Endodermal cell (in vitro differentiated cells): ENCODE results near the gene IL15RA. TPM values are rescaled to one million over a fixed set of nuclear protein-coding genes. Genes with fewer than 3 reads are reported as not detected.

Experiments
- DNase-seq: peaks from one replicate; pipeline ENCODE4 v3.0.0-alpha.2; 2017
- H3K27ac ChIP-seq: 2 replicates; pipeline ENCODE4 v1.5.1; 2013; ENCODE audit warnings: mild to moderate bottlenecking, low read depth, low read length, moderate library complexity
- H3K27me3 ChIP-seq: 2 replicates; pipeline ENCODE4 v1.6.1; 2013; ENCODE audit warnings: mild to moderate bottlenecking, low read length, moderate library complexity; ENCODE audit not compliant: insufficient read depth, control insufficient read depth, poor library complexity, severe bottlenecking
- H3K36me3 ChIP-seq: 2 replicates; pipeline ENCODE4 v1.7.0; 2013; ENCODE audit warnings: mild to moderate bottlenecking, low read length, moderate library complexity; ENCODE audit not compliant: control insufficient read depth, insufficient read depth
- H3K4me1 ChIP-seq: one replicate; pipeline ENCODE4 v1.7.0; 2013; ENCODE audit warnings: low read length; ENCODE audit not compliant: control insufficient read depth, insufficient read depth
- H3K4me3 ChIP-seq: 2 replicates; pipeline ENCODE4 v1.5.1; 2013; ENCODE audit warnings: mild to moderate bottlenecking, low read length, moderate library complexity
- H3K9ac ChIP-seq: 2 replicates; pipeline ENCODE4 v1.6.1; 2013; ENCODE audit warnings: mild to moderate bottlenecking, low read length, moderate library complexity; ENCODE audit not compliant: poor library complexity, severe bottlenecking; ENCODE audit errors: extremely low read depth
- H3K9me3 ChIP-seq: 2 replicates; pipeline ENCODE4 v1.6.1; 2013; ENCODE audit warnings: mild to moderate bottlenecking, low read length, moderate library complexity; ENCODE audit not compliant: control insufficient read depth
- H3K27ac Mint-ChIP-seq: 2 replicates; pipeline ENCODE4 v1.8.0; 2020; ENCODE audit warnings: mixed read lengths
- H3K27me3 Mint-ChIP-seq: 2 replicates; pipeline ENCODE4 v1.8.0; 2021; ENCODE audit warnings: mild to moderate bottlenecking, mixed read lengths; ENCODE audit not compliant: insufficient read depth
- H3K36me3 Mint-ChIP-seq: 2 replicates; pipeline ENCODE4 v1.8.0; 2020; ENCODE audit warnings: low read depth, mixed read lengths
- H3K4me1 Mint-ChIP-seq: 2 replicates; pipeline ENCODE4 v1.8.0; 2020; ENCODE audit warnings: mixed read lengths
- H3K4me3 Mint-ChIP-seq: 2 replicates; pipeline ENCODE4 v1.8.0; 2020; ENCODE audit warnings: mild to moderate bottlenecking, moderate library complexity, mixed read lengths
- H3K9me3 Mint-ChIP-seq: 2 replicates; pipeline ENCODE4 v1.8.0; 2020; ENCODE audit warnings: mild to moderate bottlenecking, mixed read lengths
- WGBS, 2 experiments: methylation state at CpG; one replicate each; pipeline versions ENCODE4 v1.1.5 to v1.1.7; 2013; ENCODE audit warnings: missing lambda C conversion rate in 2 of 2, mixed read lengths in 1 of 2; ENCODE audit not compliant: insufficient coverage in 1 of 2, insufficient read length in 1 of 2; 5-methylcytosine and 5-hydroxymethylcytosine counted together
- total RNA-seq, 2 donors: library from RNA; stranded (reverse); fragmentation: NEBNext Ultra II Directional in 1 of 2; extraction: Animal tissue kit (Norgen Biotek cat#: 25700) in 1 of 2; gene quantifications; 2 replicates in 1 of 2; 3 replicates in 1 of 2; pipeline ENCODE4 v1.2.1, GENCODE V29; 2021
- TF ChIP-seq, protein P1 (sequence below): fragments of 200-600 bp; sonication (generic); conservative IDR thresholded peaks from 2 replicates; pipeline ENCODE4 v1.5.0; 2021; ENCODE audit warnings: antibody characterized with exemption, mild to moderate bottlenecking

The IL15RA gene
- total RNA-seq, 2 donors from 2014 or later, result 0.35 to 0.37 TPM

GRCh38 chr10:5945561-5946418 lies 31.6 kb downstream of the IL15RA start:
- H3K4me3 Mint-ChIP-seq, result no peak overlapping the region
- Histone ChIP-seq H3K9me3 (no peaks in the 10 kb centered on the region), H3K4me1 (no peaks in the 10 kb centered on the region), H3K4me3 (no peak overlapping the region), H3K27me3 (no peaks in the 10 kb centered on the region), H3K27ac (no peak overlapping the region), H3K9ac (no peak overlapping the region), H3K36me3 (no peaks in the 10 kb centered on the region)
- no peak for DNase-seq
- no peak overlapping the region for H3K27ac Mint-ChIP-seq
- peaks cover 16% of the 10 kb centered on the region for H3K4me1 Mint-ChIP-seq
- H3K27me3 Mint-ChIP-seq, result no peaks in the 10 kb centered on the region
- H3K36me3 Mint-ChIP-seq, result no peaks in the 10 kb centered on the region
- WGBS, 2 experiments, result 89 to 91% methylated on average over 17 to 21 of the region's 21 CpGs
- TF ChIP-seq, protein P1, sequence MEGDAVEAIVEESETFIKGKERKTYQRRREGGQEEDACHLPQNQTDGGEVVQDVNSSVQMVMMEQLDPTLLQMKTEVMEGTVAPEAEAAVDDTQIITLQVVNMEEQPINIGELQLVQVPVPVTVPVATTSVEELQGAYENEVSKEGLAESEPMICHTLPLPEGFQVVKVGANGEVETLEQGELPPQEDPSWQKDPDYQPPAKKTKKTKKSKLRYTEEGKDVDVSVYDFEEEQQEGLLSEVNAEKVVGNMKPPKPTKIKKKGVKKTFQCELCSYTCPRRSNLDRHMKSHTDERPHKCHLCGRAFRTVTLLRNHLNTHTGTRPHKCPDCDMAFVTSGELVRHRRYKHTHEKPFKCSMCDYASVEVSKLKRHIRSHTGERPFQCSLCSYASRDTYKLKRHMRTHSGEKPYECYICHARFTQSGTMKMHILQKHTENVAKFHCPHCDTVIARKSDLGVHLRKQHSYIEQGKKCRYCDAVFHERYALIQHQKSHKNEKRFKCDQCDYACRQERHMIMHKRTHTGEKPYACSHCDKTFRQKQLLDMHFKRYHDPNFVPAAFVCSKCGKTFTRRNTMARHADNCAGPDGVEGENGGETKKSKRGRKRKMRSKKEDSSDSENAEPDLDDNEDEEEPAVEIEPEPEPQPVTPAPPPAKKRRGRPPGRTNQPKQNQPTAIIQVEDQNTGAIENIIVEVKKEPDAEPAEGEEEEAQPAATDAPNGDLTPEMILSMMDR, result no peak
- H3K9me3 Mint-ChIP-seq, result no peaks in the 10 kb centered on the region

GRCh38 chr10:5945190-5945509 lies 32.2 kb downstream of the IL15RA start:
- no peak overlapping the region for H3K9ac ChIP-seq
- WGBS, 2 experiments, result 88 to 90% methylated on average over 9 of the region's 9 CpGs
- peaks cover 16% of the 10 kb centered on the region for H3K4me1 Mint-ChIP-seq

DNA sequence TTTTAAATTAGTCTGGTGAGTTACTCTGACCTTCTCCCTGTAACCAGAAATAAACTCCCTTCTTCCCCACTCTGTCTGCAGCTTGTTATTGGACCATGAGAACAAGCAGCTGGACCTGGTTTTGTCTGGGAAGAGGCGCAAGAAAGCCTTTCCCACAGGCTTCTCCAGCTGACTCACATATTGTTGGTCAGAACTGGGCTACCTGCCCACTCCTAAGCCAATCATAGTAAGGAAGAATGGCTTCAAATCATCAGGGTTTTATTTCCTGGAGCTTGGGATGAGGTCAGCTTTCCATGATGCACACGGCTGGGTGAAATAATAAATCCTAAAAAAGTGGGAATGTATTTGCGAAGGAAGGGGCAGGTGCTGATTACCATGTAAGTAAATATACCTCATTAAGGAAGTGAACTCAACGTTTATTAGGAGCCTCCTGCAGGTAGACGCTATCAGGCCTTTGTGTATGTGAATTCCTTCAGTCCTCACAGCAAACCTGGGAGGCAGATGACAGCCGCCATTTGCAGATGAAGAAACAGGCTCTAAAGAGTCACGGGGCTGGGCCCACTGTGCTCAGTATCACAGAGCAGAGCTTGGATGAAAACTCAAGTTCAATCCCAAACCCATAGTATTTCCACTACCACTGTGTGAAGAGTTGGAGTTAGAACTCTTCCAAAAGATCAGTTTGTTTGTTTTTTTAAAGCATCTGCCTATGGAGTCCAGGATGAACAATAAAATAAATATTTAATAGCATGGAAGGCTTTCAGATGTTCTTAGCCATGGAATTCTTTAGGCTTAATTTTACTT lies 32.8 kb downstream of the IL15RA start:
- H3K36me3 ChIP-seq, result no peaks in the 10 kb centered on the region
- WGBS, 2 experiments, result 78% methylated on average over 4 to 7 of the region's 7 CpGs
- H3K27ac ChIP-seq, result no peak overlapping the region
- no peak overlapping the region for H3K9ac ChIP-seq
- TF ChIP-seq, protein P1, result no peak
- no peaks in the 10 kb centered on the region for H3K27me3 Mint-ChIP-seq
- H3K9me3 ChIP-seq, result no peaks in the 10 kb centered on the region
- H3K36me3 Mint-ChIP-seq, result no peaks in the 10 kb centered on the region
- no peaks in the 10 kb centered on the region for H3K27me3 ChIP-seq
- H3K27ac Mint-ChIP-seq, result peak overlapping the region; percentile 67
- H3K4me1 Mint-ChIP-seq, result peaks cover 16% of the 10 kb centered on the region
- H3K9me3 Mint-ChIP-seq, result no peaks in the 10 kb centered on the region
- DNase-seq, result no peak
- H3K4me3 Mint-ChIP-seq, result no peak overlapping the region
- no peaks in the 10 kb centered on the region for H3K4me1 ChIP-seq
- H3K4me3 ChIP-seq, result no peak overlapping the region

More at GRCh38 chr10:5945190-5945509, 32.2 kb downstream of the IL15RA start:
- H3K4me3 Mint-ChIP-seq, result no peak overlapping the region
- Histone ChIP-seq H3K9me3 (no peaks in the 10 kb centered on the region), H3K4me3 (no peak overlapping the region), H3K27me3 (no peaks in the 10 kb centered on the region), H3K4me1 (no peaks in the 10 kb centered on the region), H3K36me3 (no peaks in the 10 kb centered on the region), H3K27ac (no peak overlapping the region)
- no peak overlapping the region for H3K27ac Mint-ChIP-seq
- TF ChIP-seq, protein P1, result no peak
- no peaks in the 10 kb centered on the region for H3K36me3 Mint-ChIP-seq
- no peak for DNase-seq
- H3K27me3 Mint-ChIP-seq, result no peaks in the 10 kb centered on the region
- H3K9me3 Mint-ChIP-seq, result no peaks in the 10 kb centered on the region
